ENCODE data around the gene DDX39B.
"Not testable (repeated sequence)": the region's sequence is repeated elsewhere in the genome, so short reads cannot be mapped to it uniquely, and the experiment has no call there.

The DDX39B gene

GRCh38 chr6:31541658-31542521 lies at the start of gene DDX39B:
Gene DDX39B (minus strand): TSS chr6:31542003. CDS start chr6:31540532, 1,471 bp downstream.
- no peak for FAIRE-seq

GRCh38 chr6:31590691-31591090 lies 48.9 kb upstream of the DDX39B start:
- FAIRE-seq = not testable (repeated sequence)

DNA sequence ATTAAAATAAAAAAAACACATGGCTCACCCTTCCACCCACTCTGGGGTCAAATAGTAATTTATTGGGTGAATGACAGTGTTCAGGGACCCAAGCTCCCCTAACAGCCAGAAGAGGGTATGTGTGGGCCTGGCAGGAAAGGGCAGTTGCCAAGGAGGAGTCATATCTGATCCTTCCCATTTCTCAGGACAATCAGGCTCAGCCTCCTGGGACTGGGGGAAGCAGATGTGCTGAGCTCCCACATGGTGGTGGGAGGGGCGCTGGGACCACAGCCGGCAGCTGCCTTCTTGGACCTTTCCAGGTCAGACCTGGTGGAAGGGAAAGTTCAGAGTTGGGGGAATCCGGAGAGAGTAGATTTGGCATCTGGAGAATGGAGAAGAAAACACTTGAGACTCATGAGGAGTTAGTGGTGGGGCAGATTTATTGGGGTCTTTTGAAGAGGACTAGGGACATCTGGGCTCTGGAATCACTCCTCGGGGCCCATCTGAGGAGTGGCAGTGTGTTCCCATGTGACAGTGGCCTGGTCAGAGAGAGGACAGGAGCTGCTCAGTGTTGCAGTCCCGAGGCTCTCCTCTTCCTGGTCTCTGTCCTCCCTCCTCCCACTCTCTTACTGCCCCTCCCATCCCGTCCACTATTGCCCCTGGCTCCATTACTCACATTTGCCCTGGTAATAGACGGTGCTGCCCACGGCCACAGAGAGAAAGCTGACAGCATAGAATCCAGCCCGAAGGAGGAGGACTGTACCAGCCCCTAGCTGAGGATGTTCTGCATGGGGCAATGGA lies 47.3 kb upstream of the DDX39B start:
- no peak for FAIRE-seq

DNA sequence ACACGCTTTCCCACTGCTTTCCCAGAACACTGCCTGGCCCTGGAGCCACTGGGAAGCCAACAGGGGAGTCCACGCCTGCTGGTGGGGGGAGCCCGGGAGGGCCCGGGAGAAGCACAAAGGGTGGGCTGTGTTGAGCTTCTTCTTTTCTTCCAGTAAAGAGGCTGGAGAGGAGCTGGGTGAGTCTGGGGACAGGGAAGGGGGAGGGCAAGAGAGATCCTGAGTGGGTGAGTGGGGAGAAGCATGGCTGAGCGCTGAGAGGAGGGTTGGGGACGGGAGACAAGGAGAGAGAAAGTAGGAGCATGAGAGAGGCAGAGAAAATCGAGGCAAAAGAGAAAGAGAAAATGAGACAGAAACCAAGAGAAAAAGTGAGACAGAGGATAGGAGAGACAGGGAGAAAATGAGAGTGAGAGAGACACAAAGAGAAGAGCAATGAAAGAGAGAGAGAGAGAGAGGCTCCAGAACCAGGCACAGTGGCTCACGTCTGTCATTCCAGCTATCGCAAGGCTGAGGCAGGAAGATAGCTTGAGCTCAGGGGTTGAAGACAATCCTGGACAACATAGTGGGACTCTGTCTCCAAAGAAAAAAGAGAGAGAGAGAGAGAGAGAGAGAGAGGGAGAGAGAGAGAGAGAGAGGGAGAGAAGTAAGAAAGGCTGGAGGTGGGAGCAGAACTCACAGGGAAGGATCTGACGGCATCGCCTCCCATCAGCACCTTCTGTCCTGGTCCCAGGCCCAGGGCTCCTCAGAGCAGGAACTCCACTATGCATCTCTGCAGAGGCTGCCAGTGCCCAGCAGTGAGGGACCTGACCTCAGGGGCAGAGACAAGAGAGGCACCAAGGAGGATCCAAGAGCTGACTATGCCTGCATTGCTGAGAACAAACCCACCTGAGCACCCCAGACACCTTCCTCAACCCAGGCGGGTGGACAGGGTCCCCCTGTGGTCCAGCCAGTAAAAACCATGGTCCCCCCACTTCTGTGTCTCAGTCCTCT lies 46.3 kb upstream of the DDX39B start:
- FAIRE-seq = no peak

DNA sequence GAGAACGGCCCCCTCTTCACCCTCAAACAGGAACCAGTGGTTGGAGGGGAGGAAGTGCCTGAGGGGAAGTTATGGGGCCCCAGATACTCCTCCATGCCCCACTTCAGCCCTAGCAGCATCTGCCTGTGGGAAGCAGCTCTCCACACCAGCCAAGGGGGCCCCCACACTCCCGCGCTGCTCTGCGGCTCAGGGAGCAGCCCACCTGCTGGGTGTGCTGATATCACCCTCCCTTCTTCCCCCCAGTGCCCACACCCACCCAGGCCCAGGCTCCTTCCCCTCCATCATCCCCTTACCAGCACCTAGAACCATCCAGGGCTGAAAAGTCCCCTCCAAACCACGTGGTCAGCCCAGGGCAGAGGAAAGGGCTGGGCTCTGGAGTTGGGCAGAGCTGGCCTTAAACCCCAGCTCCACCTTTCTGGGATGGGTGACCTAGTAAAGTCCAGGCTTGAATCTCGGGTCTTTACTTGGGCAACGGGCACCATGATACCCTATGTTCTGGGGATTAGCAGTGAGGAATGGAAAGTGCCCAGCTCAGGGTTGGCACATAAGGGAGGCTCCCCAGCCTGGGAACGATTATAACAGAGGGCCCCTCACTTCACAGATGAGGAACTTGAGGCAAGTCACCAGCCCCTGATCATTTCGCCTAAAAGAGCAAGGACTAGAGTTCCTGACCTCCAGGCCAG lies 44.9 kb upstream of the DDX39B start:
- FAIRE-seq = no peak

DNA sequence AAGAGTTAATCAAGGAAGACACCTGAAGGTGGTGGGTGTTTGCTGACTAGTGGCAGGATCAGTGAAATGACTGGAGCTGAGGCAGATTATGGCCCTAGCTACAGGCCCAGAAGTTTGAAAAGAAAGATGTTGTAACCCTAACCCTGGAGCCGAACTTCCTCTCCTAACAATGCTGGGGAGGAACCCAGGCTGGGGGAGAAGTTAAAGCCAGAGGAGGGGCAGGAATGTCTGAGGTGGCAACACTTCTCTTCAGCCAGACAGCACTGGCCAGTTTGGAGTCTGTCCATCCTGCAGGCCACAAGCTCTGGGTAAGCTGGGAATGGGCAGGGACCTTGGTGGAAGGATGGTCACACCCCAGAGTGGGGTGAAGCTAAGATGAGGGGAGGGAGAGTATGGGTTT lies 44.2 kb upstream of the DDX39B start, which contains the start of gene LST1:
TSS of gene LST1 (plus strand) at position 270 of the 400 bp plus-strand sequence. CDS start 1,023 bp downstream, outside the sequence.
- no peak for FAIRE-seq

- no peak for FAIRE-seq
Observed at GRCh38 chr6:31585491-31585890, 43.7 kb upstream of the DDX39B start.

GRCh38 chr6:31582230-31582643 lies 40.4 kb upstream of the DDX39B start, which contains the start of gene LTB:
Gene LTB (minus strand): TSS chr6:31582424. CDS start chr6:31582417, 7 bp downstream.
- no peak for FAIRE-seq

DNA sequence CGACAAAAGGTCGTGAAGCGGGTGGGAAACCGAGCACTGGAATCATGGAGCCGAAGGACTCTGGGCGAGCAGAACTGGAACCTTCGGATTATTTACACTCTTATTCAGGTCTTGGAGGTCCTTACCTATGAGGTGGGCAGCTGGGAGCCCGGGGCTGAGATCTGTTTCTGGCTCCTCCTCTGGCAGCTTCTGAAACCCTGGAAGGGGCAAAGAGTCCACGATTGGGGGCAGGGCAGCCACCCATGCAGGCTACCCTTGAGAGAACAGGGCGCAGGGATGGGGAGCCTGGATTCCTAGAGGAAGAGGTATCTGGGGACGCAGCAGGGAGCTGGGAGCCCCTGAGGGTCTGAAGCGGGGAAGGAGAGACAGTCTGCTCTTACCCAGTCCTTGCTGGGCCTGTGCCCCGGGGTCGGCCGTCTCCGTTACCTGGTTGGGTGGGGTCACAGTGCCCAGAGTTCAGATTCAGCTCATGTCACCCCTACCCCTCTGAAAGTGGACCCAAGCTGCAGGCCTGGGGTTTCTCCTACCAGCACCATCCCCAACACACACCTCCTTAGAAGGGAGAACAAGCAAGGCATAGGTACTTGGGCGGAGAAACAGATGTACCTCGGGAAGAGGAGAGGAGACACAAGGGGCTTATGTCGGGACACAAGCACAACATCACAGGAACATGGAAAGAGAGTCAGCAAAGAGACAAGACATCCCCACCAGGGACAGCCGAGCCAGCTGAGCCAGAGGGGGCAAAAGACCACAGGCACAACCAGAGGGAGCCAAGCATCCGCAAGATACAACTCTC lies 39.8 kb upstream of the DDX39B start:
- no peak for FAIRE-seq

GRCh38 chr6:31580807-31581433 lies 39.1 kb upstream of the DDX39B start:
- no peak for FAIRE-seq

DNA sequence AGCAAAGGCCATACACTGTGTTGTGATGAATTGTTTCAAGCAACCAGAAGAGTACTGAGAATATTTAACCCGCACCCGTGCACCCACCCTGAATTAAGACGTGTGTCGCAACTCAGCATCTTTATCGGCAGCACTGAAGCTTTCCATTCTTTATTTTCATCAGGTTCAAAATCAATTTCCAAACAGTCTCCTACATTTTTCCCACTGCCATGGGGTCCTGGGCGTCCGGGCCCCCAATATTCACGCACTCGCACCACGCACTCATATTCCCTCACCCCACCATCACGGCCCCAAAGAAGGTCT lies 38.6 kb upstream of the DDX39B start:
- no peak for FAIRE-seq

GRCh38 chr6:31579546-31580437 lies 38.0 kb upstream of the DDX39B start:
- no peak for FAIRE-seq

DNA sequence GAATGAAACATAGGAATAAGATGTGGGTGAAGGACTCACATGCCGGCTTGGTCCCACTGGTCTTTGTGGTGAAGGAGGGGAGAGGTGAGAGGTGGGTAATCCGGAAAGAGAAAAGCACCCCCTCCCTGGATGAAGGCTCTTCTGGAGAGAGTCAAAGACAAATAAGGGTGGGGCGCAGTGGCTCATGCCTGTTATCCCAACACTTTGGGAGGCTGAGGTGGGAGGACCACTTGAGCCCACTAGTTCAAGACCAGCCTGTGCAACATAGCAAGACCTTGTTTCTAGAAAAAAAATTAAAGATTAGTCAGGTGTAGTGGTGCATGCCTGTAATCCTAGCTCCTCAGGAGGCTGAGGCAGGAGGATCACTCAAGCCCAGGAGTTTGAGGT lies 37.3 kb upstream of the DDX39B start:
- no peak for FAIRE-seq

DNA sequence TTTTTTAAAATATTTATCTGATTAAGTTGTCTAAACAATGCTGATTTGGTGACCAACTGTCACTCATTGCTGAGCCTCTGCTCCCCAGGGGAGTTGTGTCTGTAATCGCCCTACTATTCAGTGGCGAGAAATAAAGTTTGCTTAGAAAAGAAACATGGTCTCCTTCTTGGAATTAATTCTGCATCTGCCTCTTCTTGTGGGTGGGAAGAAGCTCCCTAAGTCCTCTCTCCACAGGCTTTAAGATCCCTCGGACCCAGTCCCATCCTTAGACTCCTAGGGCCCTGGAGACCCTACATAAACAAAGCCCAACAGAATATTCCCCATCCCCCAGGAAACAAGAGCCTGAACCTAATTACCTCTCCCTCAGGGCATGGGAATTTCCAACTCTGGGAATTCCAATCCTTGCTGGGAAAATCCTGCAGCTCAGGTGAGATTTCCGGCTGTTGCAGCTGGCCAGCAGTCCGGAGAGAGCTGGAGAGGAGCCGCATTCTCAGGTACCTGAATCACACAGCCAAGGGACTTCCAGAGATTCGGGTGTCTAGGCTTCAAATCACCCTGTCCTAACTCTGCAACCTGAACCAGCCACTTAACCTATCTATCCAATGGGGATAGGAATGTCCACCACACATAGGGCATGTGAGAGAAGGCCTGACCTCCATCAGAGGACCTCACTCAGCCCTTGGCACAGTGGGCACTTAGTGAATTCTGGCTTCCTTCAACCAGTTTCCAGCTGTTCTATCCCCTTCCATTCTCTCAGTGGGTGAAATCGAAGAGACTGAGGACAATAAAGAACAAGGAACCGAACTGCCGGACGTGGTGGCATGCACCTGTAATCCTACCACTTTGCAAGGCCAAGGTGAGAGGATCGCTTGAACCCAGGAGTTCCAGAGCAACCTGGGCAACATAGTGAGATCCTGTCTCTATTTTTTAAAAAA lies 36.6 kb upstream of the DDX39B start:
- FAIRE-seq = no peak

DNA sequence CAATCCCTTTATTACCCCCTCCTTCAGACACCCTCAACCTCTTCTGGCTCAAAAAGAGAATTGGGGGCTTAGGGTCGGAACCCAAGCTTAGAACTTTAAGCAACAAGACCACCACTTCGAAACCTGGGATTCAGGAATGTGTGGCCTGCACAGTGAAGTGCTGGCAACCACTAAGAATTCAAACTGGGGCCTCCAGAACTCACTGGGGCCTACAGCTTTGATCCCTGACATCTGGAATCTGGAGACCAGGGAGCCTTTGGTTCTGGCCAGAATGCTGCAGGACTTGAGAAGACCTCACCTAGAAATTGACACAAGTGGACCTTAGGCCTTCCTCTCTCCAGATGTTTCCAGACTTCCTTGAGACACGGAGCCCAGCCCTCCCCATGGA lies 35.8 kb upstream of the DDX39B start:
- no peak for FAIRE-seq

GRCh38 chr6:31576897-31577578 lies 35.2 kb upstream of the DDX39B start:
- no peak for FAIRE-seq

GRCh38 chr6:31575952-31576685 lies 34.3 kb upstream of the DDX39B start:
- FAIRE-seq = no peak

Measured in colon (tissue), 2 donors.